ENCODE measurements around the gene MXD3.

DNA sequence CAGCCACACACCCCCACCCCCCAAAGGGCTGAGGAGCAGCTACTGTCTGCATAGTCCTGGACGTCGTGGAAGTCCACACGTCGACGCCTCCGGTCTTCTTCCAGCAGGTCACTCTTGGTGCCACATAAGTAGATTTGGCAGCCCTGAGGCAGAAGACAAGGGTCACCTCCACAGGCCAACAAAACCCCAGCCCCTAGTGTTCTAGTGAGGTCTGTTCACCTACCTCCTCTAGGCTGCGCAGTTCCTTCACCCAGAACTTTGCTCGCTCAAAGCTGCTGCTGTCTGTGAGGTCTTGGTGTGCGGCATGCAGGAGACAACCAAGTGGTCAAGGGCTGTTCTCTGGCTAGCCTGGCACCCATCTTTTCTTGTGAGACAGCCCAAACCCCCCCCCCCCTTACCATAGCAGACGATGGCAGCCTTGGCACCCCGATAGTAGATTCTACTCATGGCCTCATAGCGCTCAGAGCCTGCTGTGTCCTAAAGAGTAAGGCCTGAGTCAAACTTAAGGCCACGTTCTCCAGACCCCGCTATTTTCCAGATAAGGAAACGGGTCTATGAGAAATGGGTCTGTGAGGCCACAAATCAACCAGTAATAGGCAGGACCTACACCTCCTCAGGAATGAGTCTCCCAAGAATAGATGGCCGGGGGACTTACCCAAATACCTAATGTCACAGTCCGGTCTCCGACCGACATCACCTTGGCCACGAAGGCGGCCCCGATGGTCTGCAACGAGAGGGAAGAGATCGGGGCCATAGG, 9.2 kb downstream of the MXD3 start:
- TF ChIP-seq, protein P1, sequence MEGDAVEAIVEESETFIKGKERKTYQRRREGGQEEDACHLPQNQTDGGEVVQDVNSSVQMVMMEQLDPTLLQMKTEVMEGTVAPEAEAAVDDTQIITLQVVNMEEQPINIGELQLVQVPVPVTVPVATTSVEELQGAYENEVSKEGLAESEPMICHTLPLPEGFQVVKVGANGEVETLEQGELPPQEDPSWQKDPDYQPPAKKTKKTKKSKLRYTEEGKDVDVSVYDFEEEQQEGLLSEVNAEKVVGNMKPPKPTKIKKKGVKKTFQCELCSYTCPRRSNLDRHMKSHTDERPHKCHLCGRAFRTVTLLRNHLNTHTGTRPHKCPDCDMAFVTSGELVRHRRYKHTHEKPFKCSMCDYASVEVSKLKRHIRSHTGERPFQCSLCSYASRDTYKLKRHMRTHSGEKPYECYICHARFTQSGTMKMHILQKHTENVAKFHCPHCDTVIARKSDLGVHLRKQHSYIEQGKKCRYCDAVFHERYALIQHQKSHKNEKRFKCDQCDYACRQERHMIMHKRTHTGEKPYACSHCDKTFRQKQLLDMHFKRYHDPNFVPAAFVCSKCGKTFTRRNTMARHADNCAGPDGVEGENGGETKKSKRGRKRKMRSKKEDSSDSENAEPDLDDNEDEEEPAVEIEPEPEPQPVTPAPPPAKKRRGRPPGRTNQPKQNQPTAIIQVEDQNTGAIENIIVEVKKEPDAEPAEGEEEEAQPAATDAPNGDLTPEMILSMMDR (IDR thresholded peaks at IDR 0.05; ENCODE audit: low read depth, low read length): peak; percentile 40
- TF ChIP-seq, protein P2, sequence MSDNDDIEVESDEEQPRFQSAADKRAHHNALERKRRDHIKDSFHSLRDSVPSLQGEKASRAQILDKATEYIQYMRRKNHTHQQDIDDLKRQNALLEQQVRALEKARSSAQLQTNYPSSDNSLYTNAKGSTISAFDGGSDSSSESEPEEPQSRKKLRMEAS (IDR thresholded peaks at IDR 0.05; ENCODE audit: low read depth, low read length): peak; percentile 31; the same call in 1 of the 2 replicates
- no peak for TF ChIP-seq POLR2A (IDR thresholded peaks at IDR 0.05; ENCODE audit: extremely low read depth, insufficient read length)
